ENCODE measurements around the gene TNXB.

DNA sequence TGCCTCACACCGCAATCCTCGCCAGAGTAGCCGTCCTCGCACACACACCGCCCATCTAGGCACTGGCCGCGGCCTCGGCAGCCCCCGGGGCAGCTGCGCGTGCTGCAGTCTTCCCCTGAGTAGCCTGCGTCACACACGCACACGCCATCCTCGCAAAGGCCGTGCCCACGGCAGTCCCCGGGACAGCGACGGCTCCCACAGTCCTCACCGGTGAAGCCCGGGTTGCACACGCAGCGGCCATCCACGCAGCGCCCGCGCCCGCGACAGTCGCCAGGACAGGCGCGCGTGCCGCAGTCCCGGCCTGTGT is 13.1 kb downstream of the TNXB start:
- TF ChIP-seq, protein P1, sequence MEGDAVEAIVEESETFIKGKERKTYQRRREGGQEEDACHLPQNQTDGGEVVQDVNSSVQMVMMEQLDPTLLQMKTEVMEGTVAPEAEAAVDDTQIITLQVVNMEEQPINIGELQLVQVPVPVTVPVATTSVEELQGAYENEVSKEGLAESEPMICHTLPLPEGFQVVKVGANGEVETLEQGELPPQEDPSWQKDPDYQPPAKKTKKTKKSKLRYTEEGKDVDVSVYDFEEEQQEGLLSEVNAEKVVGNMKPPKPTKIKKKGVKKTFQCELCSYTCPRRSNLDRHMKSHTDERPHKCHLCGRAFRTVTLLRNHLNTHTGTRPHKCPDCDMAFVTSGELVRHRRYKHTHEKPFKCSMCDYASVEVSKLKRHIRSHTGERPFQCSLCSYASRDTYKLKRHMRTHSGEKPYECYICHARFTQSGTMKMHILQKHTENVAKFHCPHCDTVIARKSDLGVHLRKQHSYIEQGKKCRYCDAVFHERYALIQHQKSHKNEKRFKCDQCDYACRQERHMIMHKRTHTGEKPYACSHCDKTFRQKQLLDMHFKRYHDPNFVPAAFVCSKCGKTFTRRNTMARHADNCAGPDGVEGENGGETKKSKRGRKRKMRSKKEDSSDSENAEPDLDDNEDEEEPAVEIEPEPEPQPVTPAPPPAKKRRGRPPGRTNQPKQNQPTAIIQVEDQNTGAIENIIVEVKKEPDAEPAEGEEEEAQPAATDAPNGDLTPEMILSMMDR (conservative IDR thresholded peaks at IDR 0.05; ENCODE audit: low read depth, low read length), result no peak
- TF ChIP-seq EZH2 (IDR thresholded peaks at IDR 0.05; ENCODE audit: borderline replicate concordance, low read depth, low read length, poor library complexity, severe bottlenecking), result no peak
